SH-SY5Y (cell line): ENCODE measurements around the gene MPP2.

Source experiments
- GATA2 ChIP-seq: IDR thresholded peaks from 2 replicates; pipeline ENCODE4 v1.6.1; 2011; ENCODE audit warnings: mild to moderate bottlenecking, low read depth, low read length
- GATA3 ChIP-seq: IDR thresholded peaks from 2 replicates; pipeline ENCODE4 v1.6.1; 2011; ENCODE audit warnings: low read depth, mild to moderate bottlenecking, low read length, moderate library complexity

DNA sequence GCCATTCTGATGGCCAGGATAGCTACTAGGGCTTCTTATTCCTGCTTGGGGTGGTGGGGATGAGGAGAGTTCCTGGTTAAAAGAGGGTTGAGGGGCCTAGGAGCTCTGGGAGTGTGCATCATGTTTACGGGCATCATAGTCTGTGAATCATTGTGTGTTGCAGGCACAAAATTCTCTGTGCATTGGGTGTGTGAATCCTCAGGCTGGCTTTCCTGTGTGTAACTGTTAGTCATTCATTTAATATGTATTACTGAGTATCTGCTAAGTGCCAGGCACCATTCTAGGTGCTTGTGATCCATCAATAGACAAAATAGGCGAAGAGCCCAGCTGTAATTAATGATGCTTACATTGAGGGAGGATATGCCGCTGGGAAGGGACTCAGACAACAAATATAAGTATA lies 29.1 kb upstream of the MPP2 start:
- no peak for TF ChIP-seq GATA2
- TF ChIP-seq GATA3: no peak
